ENCODE results near the gene EIF4G3.

DNA sequence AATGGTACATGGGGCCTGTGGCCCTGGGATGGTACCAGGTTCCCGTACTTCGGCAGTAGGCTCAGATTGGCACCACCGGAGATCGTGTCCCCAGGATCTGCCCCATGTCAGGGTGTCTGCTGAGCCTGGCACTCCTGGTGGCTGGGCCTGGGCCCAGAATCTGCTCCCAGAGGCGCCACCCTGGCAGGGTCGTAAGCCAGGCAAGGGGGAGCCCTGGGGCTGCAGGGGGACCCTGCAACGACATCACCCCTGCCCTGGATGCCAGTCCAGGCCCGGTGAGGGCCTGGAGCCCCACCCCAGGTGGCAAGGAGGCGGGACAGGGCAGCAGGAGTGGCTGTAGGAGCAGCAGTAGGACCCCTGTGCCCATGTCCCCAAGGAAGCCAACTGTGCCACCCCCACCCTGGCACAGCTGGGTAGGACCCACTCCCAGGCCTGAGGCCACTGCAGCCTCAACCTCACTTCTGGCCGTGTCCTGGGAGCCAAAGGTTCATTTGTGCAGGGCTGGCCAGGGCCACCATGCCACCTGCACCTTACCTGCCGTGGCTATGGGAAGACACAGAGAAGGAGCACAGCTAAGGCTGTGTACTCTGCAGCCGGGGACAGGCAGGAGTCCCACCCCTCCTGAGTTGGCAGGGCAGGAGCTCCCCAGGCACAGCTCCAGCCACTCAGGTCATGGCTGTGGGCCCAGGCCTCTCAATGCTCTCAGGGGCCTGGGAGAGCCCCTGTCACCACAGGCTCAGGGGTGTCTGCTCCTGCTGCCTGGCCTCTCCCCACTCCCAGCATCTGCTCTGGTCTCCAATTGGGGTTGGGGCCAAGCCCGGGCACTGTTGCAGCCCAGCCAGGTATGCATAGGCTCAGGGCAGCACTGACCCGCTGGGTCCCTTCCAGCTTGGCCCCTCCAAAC is 141.7 kb downstream of the EIF4G3 start:
- TF ChIP-seq, protein P1, sequence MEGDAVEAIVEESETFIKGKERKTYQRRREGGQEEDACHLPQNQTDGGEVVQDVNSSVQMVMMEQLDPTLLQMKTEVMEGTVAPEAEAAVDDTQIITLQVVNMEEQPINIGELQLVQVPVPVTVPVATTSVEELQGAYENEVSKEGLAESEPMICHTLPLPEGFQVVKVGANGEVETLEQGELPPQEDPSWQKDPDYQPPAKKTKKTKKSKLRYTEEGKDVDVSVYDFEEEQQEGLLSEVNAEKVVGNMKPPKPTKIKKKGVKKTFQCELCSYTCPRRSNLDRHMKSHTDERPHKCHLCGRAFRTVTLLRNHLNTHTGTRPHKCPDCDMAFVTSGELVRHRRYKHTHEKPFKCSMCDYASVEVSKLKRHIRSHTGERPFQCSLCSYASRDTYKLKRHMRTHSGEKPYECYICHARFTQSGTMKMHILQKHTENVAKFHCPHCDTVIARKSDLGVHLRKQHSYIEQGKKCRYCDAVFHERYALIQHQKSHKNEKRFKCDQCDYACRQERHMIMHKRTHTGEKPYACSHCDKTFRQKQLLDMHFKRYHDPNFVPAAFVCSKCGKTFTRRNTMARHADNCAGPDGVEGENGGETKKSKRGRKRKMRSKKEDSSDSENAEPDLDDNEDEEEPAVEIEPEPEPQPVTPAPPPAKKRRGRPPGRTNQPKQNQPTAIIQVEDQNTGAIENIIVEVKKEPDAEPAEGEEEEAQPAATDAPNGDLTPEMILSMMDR (IDR thresholded peaks at IDR 0.05): no peak
- no peak for TF ChIP-seq POLR2A (IDR thresholded peaks at IDR 0.05)
